22Rv1 (cell line): ENCODE data around the gene MFSD6.

Experiments
- ZFX ChIP-seq: fragments of 450-650 bp; IDR thresholded peaks from 2 replicates; pipeline ENCODE4 v1.6.1; 2017; ENCODE audit warnings: antibody characterized with exemption, borderline replicate concordance
- TF ChIP-seq, protein P1 (sequence below): fragments of 450-650 bp; IDR thresholded peaks from 2 replicates; pipeline ENCODE4 v1.5.1; 2017; ENCODE audit warnings: mild to moderate bottlenecking

DNA sequence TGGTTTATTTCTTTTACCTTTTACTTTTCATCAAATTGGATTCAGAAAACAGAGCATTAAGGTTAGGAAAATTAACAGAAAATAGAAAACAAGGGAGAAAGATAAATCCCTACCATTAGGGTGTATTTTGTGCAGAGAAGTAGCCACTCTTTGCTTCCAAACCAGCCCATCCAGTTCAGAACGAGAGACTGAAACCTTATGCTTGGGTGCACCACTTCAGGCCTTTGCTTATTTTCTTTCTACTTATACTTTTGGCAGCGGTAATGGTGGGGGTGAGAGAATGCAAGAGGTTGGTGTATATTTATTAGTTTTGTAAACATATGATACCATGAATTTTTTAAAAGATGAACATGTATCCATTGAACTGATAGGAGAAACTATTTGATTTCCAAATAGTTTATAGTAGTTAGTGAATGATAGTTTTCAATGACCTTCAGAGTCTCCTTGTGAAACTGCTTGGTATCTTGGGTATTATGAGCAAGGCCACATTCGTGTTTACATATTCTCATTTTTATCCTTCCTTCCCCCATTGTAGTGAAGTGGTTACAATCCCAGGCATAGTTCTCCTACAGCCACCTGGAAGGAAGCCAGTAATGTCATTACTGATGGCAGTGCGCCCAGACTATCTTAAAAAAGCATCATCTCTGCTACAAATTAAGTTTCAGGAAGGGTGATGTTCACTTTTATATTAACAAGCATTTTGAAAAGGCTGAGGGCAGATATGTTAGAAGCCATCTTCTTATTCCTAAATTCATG, 60.8 kb downstream of the MFSD6 start:
- TF ChIP-seq, protein P1, sequence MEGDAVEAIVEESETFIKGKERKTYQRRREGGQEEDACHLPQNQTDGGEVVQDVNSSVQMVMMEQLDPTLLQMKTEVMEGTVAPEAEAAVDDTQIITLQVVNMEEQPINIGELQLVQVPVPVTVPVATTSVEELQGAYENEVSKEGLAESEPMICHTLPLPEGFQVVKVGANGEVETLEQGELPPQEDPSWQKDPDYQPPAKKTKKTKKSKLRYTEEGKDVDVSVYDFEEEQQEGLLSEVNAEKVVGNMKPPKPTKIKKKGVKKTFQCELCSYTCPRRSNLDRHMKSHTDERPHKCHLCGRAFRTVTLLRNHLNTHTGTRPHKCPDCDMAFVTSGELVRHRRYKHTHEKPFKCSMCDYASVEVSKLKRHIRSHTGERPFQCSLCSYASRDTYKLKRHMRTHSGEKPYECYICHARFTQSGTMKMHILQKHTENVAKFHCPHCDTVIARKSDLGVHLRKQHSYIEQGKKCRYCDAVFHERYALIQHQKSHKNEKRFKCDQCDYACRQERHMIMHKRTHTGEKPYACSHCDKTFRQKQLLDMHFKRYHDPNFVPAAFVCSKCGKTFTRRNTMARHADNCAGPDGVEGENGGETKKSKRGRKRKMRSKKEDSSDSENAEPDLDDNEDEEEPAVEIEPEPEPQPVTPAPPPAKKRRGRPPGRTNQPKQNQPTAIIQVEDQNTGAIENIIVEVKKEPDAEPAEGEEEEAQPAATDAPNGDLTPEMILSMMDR: no peak
- no peak for TF ChIP-seq ZFX
